ENCODE data around the gene TCEA3.

TCEA3 gene

DNA sequence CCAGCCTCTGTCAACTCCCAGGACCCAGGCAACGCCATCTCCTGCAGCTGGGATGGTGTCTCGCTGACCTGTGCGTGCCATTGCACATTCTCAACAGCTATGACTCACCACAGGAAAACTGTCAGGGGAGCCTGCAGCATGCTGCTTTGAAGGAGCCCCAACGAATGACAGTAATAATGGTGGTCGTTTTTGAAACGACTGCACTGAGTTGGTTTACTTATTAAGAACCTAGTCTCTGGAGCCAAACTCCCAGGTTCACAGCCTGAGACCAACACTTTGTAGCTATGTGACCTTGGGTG, 21.6 kb downstream of the TCEA3 start:
- no peaks in the 10 kb centered on the region for H3K36me3 ChIP-seq (ENCODE audit: control insufficient read depth, low read length)
- H3K9me3 ChIP-seq (ENCODE audit: control insufficient read depth, insufficient read depth, low read length) = no peaks in the 10 kb centered on the region
- no peaks in the 10 kb centered on the region for H4K20me1 ChIP-seq (ENCODE audit: control insufficient read depth, insufficient read depth, low read depth, low read length)
- no peaks in the 10 kb centered on the region for H3K79me2 ChIP-seq (ENCODE audit: control insufficient read depth, low read length)
- no peaks in the 10 kb centered on the region for H3K9me2 ChIP-seq (replicated peaks; ENCODE audit: control insufficient read depth, low read length)
- peaks cover 5% of the 10 kb centered on the region for H3K27me3 ChIP-seq (ENCODE audit: control insufficient read depth, low read length)
- no peak for TF ChIP-seq EZH2phosphoT487 (IDR thresholded peaks at IDR 0.05; ENCODE audit: borderline replicate concordance, low read length)
- TF ChIP-seq, protein P1, sequence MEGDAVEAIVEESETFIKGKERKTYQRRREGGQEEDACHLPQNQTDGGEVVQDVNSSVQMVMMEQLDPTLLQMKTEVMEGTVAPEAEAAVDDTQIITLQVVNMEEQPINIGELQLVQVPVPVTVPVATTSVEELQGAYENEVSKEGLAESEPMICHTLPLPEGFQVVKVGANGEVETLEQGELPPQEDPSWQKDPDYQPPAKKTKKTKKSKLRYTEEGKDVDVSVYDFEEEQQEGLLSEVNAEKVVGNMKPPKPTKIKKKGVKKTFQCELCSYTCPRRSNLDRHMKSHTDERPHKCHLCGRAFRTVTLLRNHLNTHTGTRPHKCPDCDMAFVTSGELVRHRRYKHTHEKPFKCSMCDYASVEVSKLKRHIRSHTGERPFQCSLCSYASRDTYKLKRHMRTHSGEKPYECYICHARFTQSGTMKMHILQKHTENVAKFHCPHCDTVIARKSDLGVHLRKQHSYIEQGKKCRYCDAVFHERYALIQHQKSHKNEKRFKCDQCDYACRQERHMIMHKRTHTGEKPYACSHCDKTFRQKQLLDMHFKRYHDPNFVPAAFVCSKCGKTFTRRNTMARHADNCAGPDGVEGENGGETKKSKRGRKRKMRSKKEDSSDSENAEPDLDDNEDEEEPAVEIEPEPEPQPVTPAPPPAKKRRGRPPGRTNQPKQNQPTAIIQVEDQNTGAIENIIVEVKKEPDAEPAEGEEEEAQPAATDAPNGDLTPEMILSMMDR (IDR thresholded peaks at IDR 0.05; ENCODE audit: low read depth, low read length, poor library complexity, severe bottlenecking) = no peak
- H3K27ac ChIP-seq (ENCODE audit: low read depth, low read length) = no peak overlapping the region
- no peak overlapping the region for H3K4me2 ChIP-seq (ENCODE audit: low read length)
- H3F3A ChIP-seq (ENCODE audit: control insufficient read depth, insufficient read depth) = no peaks in the 10 kb centered on the region
- H3K4me1 ChIP-seq (ENCODE audit: control insufficient read depth, low read length) = peaks cover 7% of the 10 kb centered on the region
- H3K4me3 ChIP-seq (ENCODE audit: low read length) = no peak overlapping the region

DNA sequence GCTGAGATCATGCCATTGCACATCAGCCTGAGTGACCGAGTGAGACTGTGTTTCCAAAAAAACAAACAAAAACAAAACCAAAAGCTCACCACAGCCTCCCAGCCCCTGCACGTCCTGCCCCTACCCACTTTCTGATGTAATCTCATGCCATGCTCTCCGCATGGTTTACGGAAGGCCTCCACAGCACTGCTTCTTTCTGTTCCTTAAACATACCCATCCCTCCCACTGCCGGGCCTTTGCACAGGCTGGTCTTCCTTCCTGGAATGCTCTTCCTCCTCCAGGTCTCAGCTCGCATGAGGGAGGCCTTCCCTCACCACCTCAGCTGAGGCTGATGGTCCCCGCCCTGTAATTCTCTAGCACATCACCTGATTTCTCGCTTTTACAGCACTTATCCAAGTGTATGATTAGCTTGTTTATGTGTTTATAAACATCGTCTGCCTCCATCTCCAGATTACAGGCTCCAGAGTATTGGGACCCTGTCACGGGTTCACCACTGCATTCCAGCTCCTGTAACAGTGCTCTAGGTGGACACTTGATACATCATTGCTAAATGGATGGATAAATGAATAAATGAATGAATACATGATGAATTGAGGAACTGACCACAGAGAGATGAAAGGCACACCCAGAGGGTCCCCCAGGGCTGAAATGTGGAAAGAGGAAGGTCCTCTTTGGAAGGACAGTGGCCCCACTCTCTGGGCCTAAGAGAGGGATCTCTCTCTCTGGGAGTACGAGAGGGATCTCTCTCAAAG, 22.1 kb downstream of the TCEA3 start:
- H3K9me3 ChIP-seq (ENCODE audit: control insufficient read depth, insufficient read depth, low read length) = no peaks in the 10 kb centered on the region
- H3K36me3 ChIP-seq (ENCODE audit: control insufficient read depth, low read length) = no peaks in the 10 kb centered on the region
- no peak overlapping the region for H3K4me2 ChIP-seq (ENCODE audit: low read length)
- no peak overlapping the region for H3K4me3 ChIP-seq (ENCODE audit: low read length)
- no peak overlapping the region for H3K27ac ChIP-seq (ENCODE audit: low read depth, low read length)
- peaks cover 3% of the 10 kb centered on the region for H3K27me3 ChIP-seq (ENCODE audit: control insufficient read depth, low read length)
- TF ChIP-seq, protein P1 (IDR thresholded peaks at IDR 0.05; ENCODE audit: low read depth, low read length, poor library complexity, severe bottlenecking) = no peak
- H3F3A ChIP-seq (ENCODE audit: control insufficient read depth, insufficient read depth) = no peaks in the 10 kb centered on the region
- no peaks in the 10 kb centered on the region for H3K9me2 ChIP-seq (replicated peaks; ENCODE audit: control insufficient read depth, low read length)
- no peaks in the 10 kb centered on the region for H4K20me1 ChIP-seq (ENCODE audit: control insufficient read depth, insufficient read depth, low read depth, low read length)
- H3K79me2 ChIP-seq (ENCODE audit: control insufficient read depth, low read length) = no peaks in the 10 kb centered on the region
- H3K4me1 ChIP-seq (ENCODE audit: control insufficient read depth, low read length) = peaks cover 7% of the 10 kb centered on the region

DNA sequence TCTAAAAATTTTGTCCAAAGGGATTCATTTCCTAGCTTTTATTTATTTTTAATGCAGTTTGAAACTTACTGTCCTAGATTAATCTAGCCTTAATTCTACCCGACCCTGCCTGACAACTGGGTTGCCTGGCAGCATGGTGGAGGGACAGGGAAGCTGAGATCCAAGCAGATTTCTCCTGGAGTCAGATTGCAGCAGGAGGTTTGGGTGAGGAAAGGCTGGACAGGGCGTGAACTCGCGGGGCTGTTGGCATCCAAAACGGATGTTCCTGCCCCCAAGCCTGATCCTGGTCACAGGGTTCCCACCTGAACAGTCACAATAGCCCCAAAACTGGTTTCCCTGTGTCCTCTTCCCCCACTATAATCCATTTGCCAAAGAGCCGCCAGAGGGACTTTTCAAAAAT, 23.2 kb downstream of the TCEA3 start:
- Histone ChIP-seq H3K4me2 (ENCODE audit: low read length) (no peak overlapping the region), H4K20me1 (ENCODE audit: control insufficient read depth, insufficient read depth, low read depth, low read length) (no peaks in the 10 kb centered on the region), H3F3A (ENCODE audit: control insufficient read depth, insufficient read depth) (no peaks in the 10 kb centered on the region), H3K4me3 (ENCODE audit: low read length) (no peak overlapping the region), H3K79me2 (ENCODE audit: control insufficient read depth, low read length) (no peaks in the 10 kb centered on the region), H3K36me3 (ENCODE audit: control insufficient read depth, low read length) (no peaks in the 10 kb centered on the region), H3K27ac (ENCODE audit: low read depth, low read length) (no peak overlapping the region), H3K9me3 (ENCODE audit: control insufficient read depth, insufficient read depth, low read length) (no peaks in the 10 kb centered on the region), H3K27me3 (ENCODE audit: control insufficient read depth, low read length) (peaks cover 3% of the 10 kb centered on the region), H3K9me2 (replicated peaks; ENCODE audit: control insufficient read depth, low read length) (no peaks in the 10 kb centered on the region), H3K4me1 (ENCODE audit: control insufficient read depth, low read length) (peaks cover 7% of the 10 kb centered on the region)
- TF ChIP-seq, protein P1 (IDR thresholded peaks at IDR 0.05; ENCODE audit: low read depth, low read length, poor library complexity, severe bottlenecking) = no peak
- TF ChIP-seq EZH2phosphoT487 (IDR thresholded peaks at IDR 0.05; ENCODE audit: borderline replicate concordance, low read length) = no peak

All from DOHH2 (cell line).